Umbilical cord (tissue), 2 donors: Measurements from ENCODE around the gene MSANTD1. TPM values are rescaled to one million over a fixed set of nuclear protein-coding genes. Genes with fewer than 3 reads are reported as not detected.
A peak's percentile ranks its signal among the peaks of the same experiment; 100 is the strongest.
"Not testable (repeated sequence)": the region's sequence is repeated elsewhere in the genome, so short reads cannot be mapped to it uniquely, and the experiment has no call there.

Experiments used
- DNase-seq: peaks from one replicate; pipeline ENCODE4 v3.0.0-alpha.2; 2015; ENCODE audit warnings: low spot score
- total RNA-seq: library from RNA; depleted of rRNA; stranded (reverse); fragments of >200 nt; gene quantifications from one replicate; pipeline ENCODE4 v1.2.3, GENCODE V29; 2014; ENCODE audit warnings: low replicate concordance; ENCODE audit not compliant: insufficient read depth

MSANTD1 gene
- total RNA-seq, 1 donor from 2014 or later, result 10.6 TPM

DNA sequence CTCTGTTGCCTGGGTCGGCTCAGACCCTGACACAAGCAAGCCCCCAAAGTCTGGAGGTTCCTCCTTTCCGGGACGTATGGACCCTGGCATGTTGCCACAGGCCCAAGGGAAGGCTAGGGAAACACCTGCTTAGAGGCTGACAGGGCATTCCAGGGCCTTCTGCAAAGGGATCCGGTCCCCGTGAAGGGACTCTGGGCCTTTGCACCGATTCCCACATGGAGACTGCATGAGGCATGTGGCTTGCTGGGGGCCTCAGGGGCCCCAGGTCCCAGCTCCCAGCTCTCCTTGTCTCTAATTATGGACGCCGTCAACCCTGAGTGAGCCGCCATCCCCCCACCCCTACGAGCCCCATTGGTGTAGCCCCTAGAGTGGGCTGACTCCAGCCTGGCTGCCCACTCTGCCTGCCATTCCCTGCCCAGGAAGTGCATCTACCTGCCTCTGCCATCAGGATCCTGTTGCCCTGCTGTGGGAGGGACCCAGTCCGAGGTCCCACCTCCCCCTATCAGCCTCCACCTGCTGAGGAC is 39.7 kb downstream of the MSANTD1 start:
- no peak for DNase-seq

GRCh38 chr4:3290476-3290875 is 41.5 kb downstream of the MSANTD1 start:
- DNase-seq, result no peak

DNA sequence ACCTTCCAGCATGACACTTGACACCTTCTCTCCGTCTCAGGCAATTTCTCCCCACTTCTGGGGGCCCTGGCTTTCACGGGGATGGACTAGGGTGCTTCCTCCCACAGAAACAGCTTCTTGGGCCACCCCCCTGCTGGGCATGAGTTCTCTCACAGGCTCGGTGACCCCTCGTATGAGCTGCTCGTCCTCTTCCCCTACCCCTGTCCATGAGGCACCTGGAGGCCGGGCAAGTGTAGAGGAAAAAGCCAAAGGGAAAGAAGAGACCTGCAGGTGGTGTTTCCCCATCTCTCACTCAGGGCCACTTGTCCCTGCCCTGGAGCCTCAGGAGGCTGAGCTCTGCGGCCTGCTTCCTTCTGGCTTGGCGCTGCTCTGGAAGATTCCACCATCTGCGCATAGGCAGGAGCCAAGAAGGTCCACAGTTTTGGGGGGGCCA is 41.9 kb downstream of the MSANTD1 start:
- no peak for DNase-seq

DNA sequence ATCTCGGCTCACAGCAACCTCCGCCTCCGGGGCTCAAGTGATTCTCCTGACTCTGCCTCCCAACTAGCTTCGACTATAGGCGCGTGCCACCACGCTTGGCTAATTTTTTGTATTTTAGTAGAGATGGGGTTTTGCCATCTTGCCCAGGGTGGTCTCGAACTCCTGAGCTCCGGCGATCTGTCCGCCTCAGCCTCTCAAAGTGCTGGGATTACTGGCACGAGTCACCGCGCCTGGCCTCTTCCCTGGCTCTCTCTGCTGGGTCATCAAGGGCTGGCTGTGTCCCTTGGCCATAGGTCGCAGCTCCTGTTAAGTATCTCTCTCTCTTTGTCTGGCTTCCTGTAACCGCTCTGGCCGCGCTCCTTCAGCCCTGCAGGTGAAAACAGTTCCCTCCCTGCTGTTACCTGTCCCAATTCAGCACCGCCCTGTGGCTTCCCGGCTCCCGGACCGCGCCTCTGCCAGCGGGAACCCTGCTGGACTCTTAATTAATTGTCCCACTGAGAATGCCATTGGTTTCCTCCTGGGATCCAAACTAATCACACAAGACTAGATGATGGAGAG is 42.5 kb downstream of the MSANTD1 start:
- DNase-seq, result peak; percentile 29

DNA sequence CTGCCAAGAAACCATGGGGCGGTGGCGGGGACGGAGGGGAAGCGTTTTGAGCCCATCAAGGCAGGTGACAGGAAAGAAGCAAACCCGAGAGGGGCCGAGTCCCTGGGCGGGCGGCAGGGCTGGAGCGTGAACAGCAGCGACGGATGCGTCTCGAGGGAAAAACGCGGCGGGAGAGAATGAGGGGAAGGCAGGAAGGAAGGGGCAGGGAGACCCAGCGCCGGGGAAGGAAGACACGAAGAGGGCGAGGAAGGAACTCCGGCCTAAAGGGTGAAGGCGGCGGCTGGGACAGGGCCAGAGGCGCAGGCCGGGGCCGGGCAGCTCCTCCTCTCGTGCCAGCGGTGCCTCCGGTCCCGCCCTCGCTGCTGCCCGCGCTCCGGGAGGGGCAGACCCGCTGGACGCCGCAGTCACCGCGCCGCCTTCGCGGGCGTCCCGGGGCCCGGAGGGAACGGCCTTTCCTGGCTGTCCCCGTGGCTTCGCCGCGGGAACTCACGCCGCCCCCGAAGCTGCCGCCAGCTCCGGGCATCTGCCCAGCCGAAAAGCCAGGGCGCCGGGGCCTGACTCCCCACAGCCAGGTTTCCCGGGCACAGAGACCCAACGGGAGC is 43.1 kb downstream of the MSANTD1 start:
- peak; percentile 69 for DNase-seq

GRCh38 chr4:3292571-3293400 is 43.8 kb downstream of the MSANTD1 start, which contains the start of gene RGS12:
RGS12 (plus strand) TSS chr4:3293021; CDS start chr4:3316171, 23,150 bp downstream.
- DNase-seq, result peak; percentile 95

GRCh38 chr4:3293401-3294391 is 44.7 kb downstream of the MSANTD1 start:
- DNase-seq, result peak; percentile 29

DNA sequence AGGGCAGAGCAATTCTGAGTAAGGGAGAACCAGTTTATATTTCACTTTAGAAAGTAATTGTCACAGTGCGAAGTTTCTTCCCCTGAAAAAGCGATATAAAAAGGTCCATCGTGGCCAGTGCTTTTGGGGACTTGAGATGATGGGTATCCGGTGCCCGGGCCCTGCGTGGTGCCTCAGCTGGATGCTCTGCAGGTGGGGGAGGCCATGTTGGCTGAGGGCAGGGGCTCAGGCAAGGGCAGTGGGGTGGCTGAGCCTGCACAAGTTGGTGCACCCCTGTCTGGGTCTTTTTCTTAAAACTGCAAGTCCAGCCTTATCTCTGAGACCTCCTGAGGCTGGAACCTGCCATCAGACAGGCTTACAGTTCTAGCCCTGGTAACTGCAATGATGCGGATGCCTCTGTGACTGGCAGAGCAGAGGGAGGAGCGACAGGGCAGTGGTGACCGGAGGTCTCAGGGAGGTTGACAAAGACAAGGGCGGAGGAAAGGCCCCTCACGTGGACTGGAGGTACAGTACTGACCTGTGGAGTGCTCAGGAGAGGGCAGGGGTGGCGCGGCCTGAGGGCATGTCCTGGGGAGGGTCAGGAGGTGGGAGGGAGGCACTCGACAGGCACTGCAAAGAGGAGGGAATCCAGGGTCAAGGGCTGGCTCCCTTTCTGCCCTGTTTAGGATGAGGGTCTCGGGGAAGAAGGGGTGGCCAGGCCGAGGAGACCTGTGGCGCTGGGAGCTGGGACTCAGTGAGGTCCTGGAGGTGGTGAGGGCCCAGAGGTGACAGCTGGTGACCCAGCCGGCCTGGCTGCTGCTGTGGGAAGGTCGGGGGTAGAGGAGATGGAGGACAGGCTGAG is 45.7 kb downstream of the MSANTD1 start:
- no peak for DNase-seq

GRCh38 chr4:3295837-3296624 is 47.1 kb downstream of the MSANTD1 start:
- no peak for DNase-seq

DNA sequence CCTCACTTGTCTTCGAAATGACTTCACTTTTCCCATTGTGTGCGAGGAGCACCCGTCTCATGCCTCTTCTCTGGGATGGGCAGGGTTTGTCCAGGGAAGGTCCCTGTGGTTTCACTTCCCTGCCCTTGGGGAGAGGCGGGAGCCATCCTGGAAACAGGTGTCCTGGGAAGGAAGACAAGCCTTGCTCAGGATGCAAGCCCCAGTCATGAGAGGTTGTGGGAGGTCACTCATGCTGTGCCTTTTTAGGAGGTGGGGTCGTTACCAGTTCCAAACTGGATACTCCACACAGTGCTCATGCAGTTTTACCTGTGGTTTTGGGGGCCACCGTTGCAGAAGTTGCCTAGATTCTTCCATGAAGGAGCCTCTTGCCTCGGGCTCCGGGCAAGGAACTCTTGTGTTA is 47.7 kb downstream of the MSANTD1 start:
- no peak for DNase-seq

DNA sequence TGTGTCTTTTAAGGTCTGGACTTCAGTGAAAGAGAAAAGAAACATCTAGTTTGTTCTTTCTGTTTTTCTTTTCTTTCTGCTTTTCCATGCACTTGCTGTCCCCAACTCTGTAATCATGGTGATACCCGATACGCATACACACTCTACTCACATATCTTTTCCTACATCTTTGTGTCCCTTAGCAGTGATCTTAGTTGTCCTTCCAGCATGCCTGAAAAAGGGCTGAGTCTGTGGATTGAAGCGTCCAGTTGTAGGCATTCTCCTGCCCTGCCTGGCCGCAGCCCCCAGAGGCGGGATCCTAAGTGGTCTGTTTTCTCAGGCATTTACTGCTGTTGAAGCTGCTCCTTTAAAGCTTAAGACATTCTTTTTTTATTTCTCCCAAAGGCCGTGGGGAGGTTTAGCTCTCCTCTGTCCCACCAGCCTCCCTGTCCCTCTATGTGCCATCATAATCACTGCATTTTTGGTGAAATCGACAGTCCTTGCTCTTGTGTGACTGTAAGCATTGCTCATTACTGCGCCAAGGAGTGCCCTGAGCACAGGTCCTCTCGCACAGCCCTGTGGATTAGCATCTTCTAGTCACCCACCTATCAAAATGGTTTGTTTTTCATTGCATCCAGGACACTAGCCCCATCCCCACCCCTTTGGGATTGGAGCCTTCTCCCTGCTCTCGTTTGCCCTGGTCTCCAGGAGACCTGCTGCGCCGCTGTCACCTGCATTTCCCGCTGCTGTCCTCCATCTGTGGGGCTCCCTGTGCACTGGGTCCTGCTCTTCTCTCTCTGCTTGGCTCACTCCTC is 48.3 kb downstream of the MSANTD1 start:
- DNase-seq, result no peak

- DNase-seq, result no peak
These were observed 50.4 kb downstream of the MSANTD1 start for GRCh38 chr4:3299122-3299975.

DNA sequence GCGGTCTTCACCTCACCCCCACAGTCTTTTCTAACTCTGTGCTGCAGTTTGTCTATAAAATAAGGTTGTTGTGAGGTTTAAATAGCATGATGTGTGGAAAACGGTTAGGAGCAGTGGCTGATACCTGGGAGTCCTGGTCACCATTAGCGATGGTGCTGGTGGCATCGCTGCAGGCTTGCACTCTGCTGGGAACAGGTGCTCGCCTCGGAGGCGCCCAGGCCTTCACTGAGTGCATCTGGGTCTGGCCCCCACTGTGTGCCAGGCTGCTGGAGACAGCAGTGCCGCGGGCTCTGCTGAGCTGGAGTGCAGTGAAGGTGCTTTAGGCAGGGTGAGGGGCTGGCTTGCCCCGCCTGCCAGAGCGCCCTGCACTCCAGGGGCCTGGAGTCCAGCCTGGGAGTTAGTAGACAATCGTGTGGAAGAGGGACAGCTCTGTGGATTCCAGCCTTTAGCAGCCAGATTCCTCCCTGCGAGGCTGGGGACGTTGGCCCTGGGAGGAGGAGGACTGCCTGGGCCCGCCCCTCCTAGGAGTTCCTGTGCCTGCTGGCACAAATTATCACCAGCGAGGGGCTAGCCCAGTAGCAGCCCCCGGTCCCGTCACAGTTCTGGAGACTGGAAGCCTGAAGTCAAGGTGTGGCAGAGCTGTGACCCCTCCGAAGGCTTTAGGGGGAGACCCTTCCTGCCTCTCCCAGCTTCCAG is 51.2 kb downstream of the MSANTD1 start:
- DNase-seq, result no peak

- DNase-seq, result not testable (repeated sequence)
These were observed 51.9 kb downstream of the MSANTD1 start for GRCh38 chr4:3300882-3301281.

- no peak for DNase-seq
These were observed 52.7 kb downstream of the MSANTD1 start for GRCh38 chr4:3301450-3302172.

DNA sequence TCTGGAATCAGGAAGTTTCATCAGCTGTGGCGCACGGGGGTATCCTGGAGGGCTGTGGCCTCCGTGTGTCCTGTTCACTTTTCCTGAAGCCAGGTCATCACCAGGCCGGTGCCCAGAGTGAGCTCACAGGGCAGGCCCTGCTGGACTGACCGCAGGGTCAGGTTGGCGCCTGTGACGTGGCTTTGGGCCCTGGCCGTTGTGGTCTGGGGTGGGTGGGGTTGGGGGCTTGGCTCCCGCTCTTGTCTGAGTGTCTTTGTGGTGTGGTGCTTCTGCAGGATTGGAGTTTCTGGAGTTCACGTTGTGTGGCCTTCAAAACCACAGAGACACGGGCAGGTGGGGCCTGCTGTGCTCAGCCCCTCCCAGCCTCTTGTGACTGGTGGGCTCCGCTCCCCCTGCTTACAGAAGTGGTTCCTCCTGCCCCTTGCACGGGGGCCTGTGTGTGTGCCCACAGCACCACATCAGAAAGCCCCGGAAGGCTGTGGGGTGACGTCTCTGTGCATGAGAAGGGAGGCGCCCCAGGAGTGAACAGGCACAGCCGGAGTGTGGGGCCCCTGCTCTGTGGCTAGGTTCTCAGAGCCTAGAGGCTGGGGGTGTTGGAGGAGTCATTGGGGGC is 53.3 kb downstream of the MSANTD1 start:
- DNase-seq, result no peak
